Stomach (tissue), 4 donors: Measurements from ENCODE around the gene SYT12.

Source experiments
- EP300 ChIP-seq: sonication (generic); formaldehyde crosslinking; IDR thresholded peaks from one replicate; pipeline ENCODE4 v1.6.1; 2017; ENCODE audit warnings: antibody characterized with exemption
- POLR2AphosphoS5 ChIP-seq, 3 donors: sonication (generic); formaldehyde crosslinking; IDR thresholded peaks; one replicate each; pipeline ENCODE4 v1.6.1; 2016; ENCODE audit warnings: antibody characterized with exemption in 3 of 3
- TF ChIP-seq, protein P1 (sequence below), 7 experiments: fragments of 450-650 bp in 4 of 7; fragments of 200-600 bp in 3 of 7; sonication (generic) in 3 of 7; IDR thresholded peaks; one replicate each; pipeline ENCODE4 v1.5.1; 2016 to 2019; ENCODE audit warnings: antibody characterized with exemption in 7 of 7, control low read depth in 2 of 7, mild to moderate bottlenecking in 1 of 7

GRCh38 chr11:67016550-67016949, 6.4 kb upstream of the SYT12 start:
- TF ChIP-seq POLR2AphosphoS5 (IDR thresholded peaks at IDR 0.05), result no peak
- no peak for TF ChIP-seq EP300
- TF ChIP-seq, protein P1, sequence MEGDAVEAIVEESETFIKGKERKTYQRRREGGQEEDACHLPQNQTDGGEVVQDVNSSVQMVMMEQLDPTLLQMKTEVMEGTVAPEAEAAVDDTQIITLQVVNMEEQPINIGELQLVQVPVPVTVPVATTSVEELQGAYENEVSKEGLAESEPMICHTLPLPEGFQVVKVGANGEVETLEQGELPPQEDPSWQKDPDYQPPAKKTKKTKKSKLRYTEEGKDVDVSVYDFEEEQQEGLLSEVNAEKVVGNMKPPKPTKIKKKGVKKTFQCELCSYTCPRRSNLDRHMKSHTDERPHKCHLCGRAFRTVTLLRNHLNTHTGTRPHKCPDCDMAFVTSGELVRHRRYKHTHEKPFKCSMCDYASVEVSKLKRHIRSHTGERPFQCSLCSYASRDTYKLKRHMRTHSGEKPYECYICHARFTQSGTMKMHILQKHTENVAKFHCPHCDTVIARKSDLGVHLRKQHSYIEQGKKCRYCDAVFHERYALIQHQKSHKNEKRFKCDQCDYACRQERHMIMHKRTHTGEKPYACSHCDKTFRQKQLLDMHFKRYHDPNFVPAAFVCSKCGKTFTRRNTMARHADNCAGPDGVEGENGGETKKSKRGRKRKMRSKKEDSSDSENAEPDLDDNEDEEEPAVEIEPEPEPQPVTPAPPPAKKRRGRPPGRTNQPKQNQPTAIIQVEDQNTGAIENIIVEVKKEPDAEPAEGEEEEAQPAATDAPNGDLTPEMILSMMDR (IDR thresholded peaks at IDR 0.05), result no peak
